Bronchial smooth muscle cell (primary cell): ENCODE data around the gene KDM8. TPM values are rescaled to one million over a fixed set of nuclear protein-coding genes. Genes with fewer than 3 reads are reported as not detected.

Source experiments
- total RNA-seq: library from RNA; depleted of rRNA; stranded (reverse); fragments of >200 nt; gene quantifications from 2 replicates; pipeline ENCODE4 v1.2.1, GENCODE V29; 2014

Gene KDM8
- total RNA-seq: 2.1 and 2.5 TPM in 2 replicates

GRCh38 chr16:27203507-27204311, at the start of gene KDM8:
KDM8 (plus strand) TSS chr16:27203526; CDS start chr16:27210124, 6,598 bp downstream.

GRCh38 chr16:27268376-27269299, 65.3 kb downstream of the KDM8 start, which contains the start of gene NSMCE1:
NSMCE1 (minus strand) TSS chr16:27268772; CDS start chr16:27257570, 11,202 bp downstream.

Other genes starting within 250 kb of the KDM8 start
- not detected in 2 replicates for gene C16orf82, start 136.6 kb upstream of the KDM8 start, total RNA-seq
- gene NSMCE1, start 65.2 kb downstream of the KDM8 start, total RNA-seq: 133 and 161 TPM in 2 replicates
- gene IL4R, start 110.4 kb downstream of the KDM8 start, total RNA-seq: 6.3 and 9.9 TPM in 2 replicates
- 1.4 and 2.6 TPM in 2 replicates for gene IL21R, start 198.6 kb downstream of the KDM8 start, total RNA-seq